HG02870 (cell line): ENCODE results near the gene TRAPPC3L.

Experiments used
- ATAC-seq: cut with Tn5 transposase; IDR thresholded peaks from one replicate; pipeline ENCODE4 v1.9.1; 2021; ENCODE audit warnings: mild to moderate bottlenecking, moderate library complexity; ENCODE audit not compliant: unreplicated experiment

TRAPPC3L gene

GRCh38 chr6:116468293-116468692 is 77.2 kb downstream of the TRAPPC3L start:
- no peak for ATAC-seq

GRCh38 chr6:116467514-116467913 is 78.0 kb downstream of the TRAPPC3L start:
- no peak for ATAC-seq

- ATAC-seq = no peak
Observed at GRCh38 chr6:116467096-116467495, 78.4 kb downstream of the TRAPPC3L start.

- ATAC-seq = no peak
Observed at GRCh38 chr6:116465246-116465645, 80.2 kb downstream of the TRAPPC3L start.

GRCh38 chr6:116463301-116463700 is 82.2 kb downstream of the TRAPPC3L start:
- no peak for ATAC-seq

- peak; percentile 82 for ATAC-seq
Observed at GRCh38 chr6:116461932-116462885, 83.3 kb downstream of the TRAPPC3L start.

GRCh38 chr6:116461331-116461931 is 84.1 kb downstream of the TRAPPC3L start, which contains the start of gene CALHM6:
TSS of gene CALHM6 (plus strand) at chr6:116461375. CDS start at chr6:116461930, 555 bp downstream.
- ATAC-seq = no peak

GRCh38 chr6:116459927-116460326 is 85.6 kb downstream of the TRAPPC3L start:
- ATAC-seq = no peak

- ATAC-seq = no peak
Observed at GRCh38 chr6:116458264-116458663, 87.2 kb downstream of the TRAPPC3L start.

- no peak for ATAC-seq
Observed at GRCh38 chr6:116456927-116457326, 88.6 kb downstream of the TRAPPC3L start.

GRCh38 chr6:116456106-116456505 is 89.4 kb downstream of the TRAPPC3L start:
- ATAC-seq = no peak

- no peak for ATAC-seq
Observed at GRCh38 chr6:116452531-116452930, 93.0 kb downstream of the TRAPPC3L start.

GRCh38 chr6:116451916-116452315 is 93.6 kb downstream of the TRAPPC3L start:
- no peak for ATAC-seq

- ATAC-seq = peak; percentile 79
Observed at GRCh38 chr6:116450769-116451740, 94.4 kb downstream of the TRAPPC3L start.

- ATAC-seq = no peak
Observed at GRCh38 chr6:116450185-116450710, 95.2 kb downstream of the TRAPPC3L start.

GRCh38 chr6:116449565-116449964 is 95.9 kb downstream of the TRAPPC3L start:
- no peak for ATAC-seq

- no peak for ATAC-seq
Observed at GRCh38 chr6:116447496-116448011, 97.9 kb downstream of the TRAPPC3L start.

- no peak for ATAC-seq
Observed at GRCh38 chr6:116447052-116447451, 98.4 kb downstream of the TRAPPC3L start.

- no peak for ATAC-seq
Observed at GRCh38 chr6:116446399-116446798, 99.1 kb downstream of the TRAPPC3L start.

GRCh38 chr6:116445102-116445501 is 100.4 kb downstream of the TRAPPC3L start:
- no peak for ATAC-seq
